Dermis microvascular lymphatic vessel endothelial cell (primary cell): ENCODE measurements around the gene PSMD12. TPM values are rescaled to one million over a fixed set of nuclear protein-coding genes. Genes with fewer than 3 reads are reported as not detected.
"Not testable (repeated sequence)": the region's sequence is repeated elsewhere in the genome, so short reads cannot be mapped to it uniquely, and the experiment has no call there.

ENCODE experiments used
- DNase-seq, 2 donors: peaks; one replicate each; pipeline versions ENCODE4 v3.0.0 to v3.0.0-alpha.2; 2010; ENCODE audit warnings: low read depth in 2 of 2
- total RNA-seq: library from RNA; depleted of rRNA; stranded (reverse); fragments of >200 nt; gene quantifications from 2 replicates; pipeline ENCODE4 v1.2.1, GENCODE V29; 2014

The PSMD12 gene
- 22.5 and 24.1 TPM in 2 replicates for total RNA-seq

GRCh38 chr17:67366193-67367157, at the start of gene PSMD12:
PSMD12 (minus strand) TSS chr17:67366577; CDS start chr17:67366519, 58 bp downstream.
- DNase-seq = peak; percentile 83 to 91

- DNase-seq = no peak
These were observed 48.9 kb upstream of the PSMD12 start for GRCh38 chr17:67415291-67415690.

- no peak for DNase-seq
These were observed 48.2 kb upstream of the PSMD12 start for GRCh38 chr17:67414559-67414958.

- DNase-seq = no peak
These were observed 47.8 kb upstream of the PSMD12 start for GRCh38 chr17:67414130-67414529.

GRCh38 chr17:67413388-67413787, 47.0 kb upstream of the PSMD12 start:
- no peak for DNase-seq

GRCh38 chr17:67412941-67413340, 46.6 kb upstream of the PSMD12 start:
- DNase-seq = no peak

GRCh38 chr17:67412032-67412431, 45.7 kb upstream of the PSMD12 start:
- DNase-seq = no peak

GRCh38 chr17:67411397-67411796, 45.0 kb upstream of the PSMD12 start:
- no peak for DNase-seq

GRCh38 chr17:67408455-67408830, 42.1 kb upstream of the PSMD12 start:
- not testable (repeated sequence) for DNase-seq

GRCh38 chr17:67403483-67403882, 37.1 kb upstream of the PSMD12 start:
- DNase-seq = no peak

GRCh38 chr17:67403065-67403464, 36.7 kb upstream of the PSMD12 start:
- no peak for DNase-seq

GRCh38 chr17:67401598-67402504, 35.5 kb upstream of the PSMD12 start:
- DNase-seq = no peak

- DNase-seq = no peak
These were observed 34.7 kb upstream of the PSMD12 start for GRCh38 chr17:67401106-67401505.

GRCh38 chr17:67400193-67400592, 33.8 kb upstream of the PSMD12 start:
- DNase-seq = peak; percentile 38 to 56

GRCh38 chr17:67399676-67400075, 33.3 kb upstream of the PSMD12 start:
- no peak for DNase-seq

- no peak for DNase-seq
These were observed 27.5 kb upstream of the PSMD12 start for GRCh38 chr17:67393809-67394397.

GRCh38 chr17:67392111-67392510, 25.7 kb upstream of the PSMD12 start:
- DNase-seq = no peak

- DNase-seq = peak; percentile 14 to 91
These were observed 24.4 kb upstream of the PSMD12 start for GRCh38 chr17:67390646-67391361.

- no peak for DNase-seq
These were observed 23.7 kb upstream of the PSMD12 start for GRCh38 chr17:67390006-67390645.

GRCh38 chr17:67388986-67389385, 22.6 kb upstream of the PSMD12 start:
- DNase-seq = no peak

- not testable (repeated sequence) for DNase-seq
These were observed 22.2 kb upstream of the PSMD12 start for GRCh38 chr17:67388536-67388935.
